GM19239 (cell line): ENCODE data around the gene CARS2.
"Not testable (repeated sequence)": the region's sequence is repeated elsewhere in the genome, so short reads cannot be mapped to it uniquely, and the experiment has no call there.

Experiments
- DNase-seq: peaks from one replicate; pipeline ENCODE4 v3.0.0; 2011; ENCODE audit warnings: low spot score; ENCODE audit not compliant: insufficient read length
- FAIRE-seq: peaks from 2 replicates; lab custom pipeline; 2011; peaks lifted over from hg19 to GRCh38; lab: Jason Lieb, UNC

CARS2 gene

DNA sequence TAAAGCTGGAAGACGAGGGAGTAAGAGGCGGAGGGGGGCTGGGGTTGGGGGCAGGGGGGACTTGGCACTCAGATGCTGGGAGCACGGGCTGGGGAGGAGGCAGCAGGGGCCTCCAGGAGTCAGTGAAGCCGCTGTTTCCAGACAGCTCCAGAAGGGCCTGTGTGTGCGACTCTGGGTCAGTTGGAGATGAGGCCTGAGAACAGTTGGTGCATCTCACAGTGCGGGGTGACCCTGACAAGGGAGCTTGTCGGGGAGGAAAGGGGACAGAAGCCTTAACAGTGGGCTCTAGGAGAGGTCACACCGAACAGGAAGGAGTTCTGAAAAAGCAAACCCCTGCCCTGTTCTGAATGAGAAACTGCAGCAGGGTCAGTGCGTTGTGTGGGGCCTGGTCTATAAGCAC, 79.4 kb downstream of the CARS2 start:
- DNase-seq (no peak), FAIRE-seq (no peak)

DNA sequence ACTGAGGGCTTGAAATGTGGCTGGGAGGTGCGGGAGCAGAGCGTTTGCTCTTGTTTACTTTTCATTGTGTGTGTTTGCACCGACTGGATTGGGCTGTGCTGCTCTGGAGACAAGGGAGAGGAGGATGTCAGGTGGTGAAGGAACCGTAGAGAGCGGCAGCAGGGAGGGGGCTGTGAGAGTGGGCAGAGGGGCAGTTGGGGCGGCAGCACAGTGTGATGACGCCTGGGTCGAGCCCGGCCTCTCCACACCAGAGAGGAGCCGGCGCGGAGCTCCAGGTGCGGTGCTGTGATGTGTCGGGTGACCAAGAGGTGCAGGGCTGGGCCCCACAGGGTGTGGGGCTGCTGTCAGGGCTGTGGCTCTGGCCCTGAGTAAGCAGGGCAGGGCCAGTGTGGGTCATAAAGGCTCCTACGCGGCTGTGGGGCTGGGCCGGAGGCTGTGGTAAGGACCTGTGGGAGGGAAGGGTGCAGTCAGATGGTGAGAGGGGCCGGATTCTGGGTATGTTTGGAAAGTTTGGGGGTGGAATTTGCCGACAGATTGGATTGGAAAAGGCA, 80.1 kb downstream of the CARS2 start:
- DNase-seq = no peak
- no peak for FAIRE-seq

DNA sequence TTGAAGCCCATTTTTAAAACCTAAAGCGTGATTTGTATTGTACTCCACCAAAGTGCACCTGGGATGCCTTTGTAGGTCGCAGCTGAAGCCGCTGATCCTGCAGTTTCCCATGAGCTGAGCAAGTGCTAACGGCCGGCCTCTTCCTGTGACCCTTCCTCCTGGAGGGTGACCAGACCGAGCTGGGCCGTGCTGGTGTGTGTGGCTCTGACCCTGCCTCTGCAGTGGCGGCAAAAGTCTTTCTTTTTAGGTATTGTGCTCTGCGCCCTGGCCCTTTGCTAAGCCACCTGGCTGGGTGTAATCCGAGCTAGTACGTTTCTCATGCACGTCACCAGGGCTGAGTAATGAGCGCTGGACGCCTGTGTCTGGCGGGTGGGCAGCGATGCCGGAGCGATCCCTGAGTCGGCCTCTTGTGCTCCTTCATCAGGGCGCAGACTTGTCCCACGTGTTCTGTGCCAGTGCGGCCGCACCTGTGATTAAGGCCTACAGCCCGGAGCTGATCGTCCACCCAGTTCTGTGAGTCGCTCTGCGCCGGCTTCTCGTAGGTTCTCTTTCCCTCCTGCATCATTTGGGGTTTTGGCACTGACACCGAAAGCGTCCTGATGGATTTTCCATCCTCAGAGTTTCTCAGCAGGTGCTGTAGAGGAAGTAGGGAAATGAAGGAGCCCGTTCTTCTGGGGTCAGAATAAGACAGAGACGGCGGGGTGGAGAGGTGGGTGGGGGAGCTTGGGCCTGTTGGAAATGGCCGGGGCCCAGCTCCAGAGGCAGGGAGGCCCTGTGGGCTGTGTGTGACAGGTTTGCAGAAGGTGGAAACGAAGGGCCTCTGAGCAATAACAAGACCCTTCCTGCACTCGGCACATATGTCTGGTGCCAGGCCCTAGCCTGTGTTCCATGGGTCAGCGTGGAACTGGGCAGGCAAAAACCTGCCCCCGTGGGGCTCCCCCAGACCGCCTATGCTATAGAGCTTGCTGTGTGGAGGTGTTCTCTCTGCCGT, 80.9 kb downstream of the CARS2 start:
- FAIRE-seq = no peak
- DNase-seq = no peak

DNA sequence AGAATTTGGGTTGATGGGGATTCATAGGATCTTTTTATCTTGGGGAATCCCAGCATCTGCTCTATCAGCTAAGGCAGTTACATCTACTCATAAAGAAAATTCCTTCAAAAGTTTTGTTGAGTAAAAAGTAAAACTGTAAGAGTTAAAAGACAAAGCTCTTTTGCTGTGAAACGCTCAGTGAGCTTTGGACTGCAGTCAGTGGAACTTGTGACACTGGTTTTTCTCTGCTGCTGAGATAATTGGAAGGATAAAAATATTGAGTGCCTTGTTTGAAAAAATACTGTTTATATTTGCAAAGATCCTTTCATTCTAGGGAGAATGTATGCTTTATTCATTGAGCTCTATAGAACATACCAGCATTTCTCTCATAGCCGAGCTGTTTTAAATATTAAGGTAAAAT, 85.3 kb downstream of the CARS2 start:
- DNase-seq (no peak), FAIRE-seq (no peak)

DNA sequence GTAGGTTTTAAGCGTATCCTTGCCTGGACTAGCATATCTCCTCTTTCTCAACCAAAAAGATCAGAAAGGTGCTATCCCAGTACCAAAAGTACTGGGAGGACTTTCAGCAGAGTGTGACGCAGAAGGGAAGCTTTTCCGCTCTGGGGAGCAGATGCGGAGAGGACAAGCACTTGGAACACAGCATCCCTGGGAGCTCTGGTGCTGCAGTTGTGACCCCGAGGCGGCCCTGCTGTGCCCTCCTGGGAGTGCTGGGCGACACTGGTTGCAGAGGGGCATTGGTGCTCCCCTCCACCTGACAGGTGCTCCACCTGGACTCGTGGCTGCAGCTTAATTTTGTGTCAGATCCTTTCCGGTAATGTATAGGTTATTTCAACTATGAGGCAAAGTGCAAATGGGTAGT, 87.1 kb downstream of the CARS2 start:
- FAIRE-seq = no peak
- DNase-seq = no peak

DNA sequence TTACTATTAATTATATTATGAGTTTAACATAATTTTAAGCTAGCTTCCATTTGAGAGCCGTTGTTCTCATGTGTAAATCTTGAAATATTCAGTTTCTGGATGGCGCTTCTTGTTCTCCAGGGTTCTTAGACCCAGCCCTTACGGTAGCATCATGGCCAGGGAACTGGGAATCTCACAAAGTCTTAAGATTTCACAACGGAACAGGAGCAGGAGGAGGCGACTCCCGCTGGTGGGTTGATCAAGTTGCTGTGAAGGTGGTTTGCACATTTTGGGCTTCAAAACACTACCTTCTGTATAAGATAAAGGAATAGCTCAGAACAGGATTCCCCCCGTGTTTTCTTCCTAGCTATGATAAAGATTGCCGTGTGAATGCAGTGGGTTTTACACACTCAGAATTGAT, 87.7 kb downstream of the CARS2 start:
- no peak for FAIRE-seq
- DNase-seq = no peak

DNA sequence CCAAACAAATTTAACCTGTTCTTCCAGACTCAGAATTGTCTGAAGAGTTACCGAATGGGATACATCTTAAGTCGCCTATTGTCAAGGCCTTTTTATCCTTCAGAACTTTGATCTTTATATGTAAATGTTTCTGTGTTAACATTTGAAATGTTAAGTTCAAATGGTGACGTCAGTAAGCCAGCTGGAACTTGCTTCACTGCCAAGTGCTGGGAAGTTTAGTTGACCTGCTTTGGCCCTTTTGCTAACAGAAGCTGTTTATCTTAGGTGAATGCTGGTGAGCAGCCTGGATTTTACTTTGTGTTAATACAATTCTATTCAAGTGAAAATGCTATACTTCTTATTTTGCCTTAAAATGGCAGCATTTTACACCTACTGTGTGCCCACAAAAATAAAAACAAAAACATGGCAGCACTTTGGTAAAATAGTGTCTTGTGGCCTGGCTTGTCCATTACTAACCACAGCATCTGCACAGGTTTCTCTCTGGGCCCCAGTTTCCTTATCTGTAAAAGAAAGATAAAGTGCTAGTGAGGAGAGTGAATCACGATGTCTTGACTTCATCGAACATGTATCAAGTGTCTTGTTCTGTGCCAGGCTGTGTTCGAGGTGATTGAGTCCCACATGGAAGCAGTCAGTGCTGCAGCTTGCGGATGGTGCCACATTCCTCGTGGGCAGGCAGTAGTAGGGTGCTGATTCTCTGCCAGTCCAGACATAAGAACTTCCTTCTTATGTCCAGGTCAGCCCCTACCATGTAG, 88.4 kb downstream of the CARS2 start:
- FAIRE-seq = peak; percentile 23
- DNase-seq = no peak

DNA sequence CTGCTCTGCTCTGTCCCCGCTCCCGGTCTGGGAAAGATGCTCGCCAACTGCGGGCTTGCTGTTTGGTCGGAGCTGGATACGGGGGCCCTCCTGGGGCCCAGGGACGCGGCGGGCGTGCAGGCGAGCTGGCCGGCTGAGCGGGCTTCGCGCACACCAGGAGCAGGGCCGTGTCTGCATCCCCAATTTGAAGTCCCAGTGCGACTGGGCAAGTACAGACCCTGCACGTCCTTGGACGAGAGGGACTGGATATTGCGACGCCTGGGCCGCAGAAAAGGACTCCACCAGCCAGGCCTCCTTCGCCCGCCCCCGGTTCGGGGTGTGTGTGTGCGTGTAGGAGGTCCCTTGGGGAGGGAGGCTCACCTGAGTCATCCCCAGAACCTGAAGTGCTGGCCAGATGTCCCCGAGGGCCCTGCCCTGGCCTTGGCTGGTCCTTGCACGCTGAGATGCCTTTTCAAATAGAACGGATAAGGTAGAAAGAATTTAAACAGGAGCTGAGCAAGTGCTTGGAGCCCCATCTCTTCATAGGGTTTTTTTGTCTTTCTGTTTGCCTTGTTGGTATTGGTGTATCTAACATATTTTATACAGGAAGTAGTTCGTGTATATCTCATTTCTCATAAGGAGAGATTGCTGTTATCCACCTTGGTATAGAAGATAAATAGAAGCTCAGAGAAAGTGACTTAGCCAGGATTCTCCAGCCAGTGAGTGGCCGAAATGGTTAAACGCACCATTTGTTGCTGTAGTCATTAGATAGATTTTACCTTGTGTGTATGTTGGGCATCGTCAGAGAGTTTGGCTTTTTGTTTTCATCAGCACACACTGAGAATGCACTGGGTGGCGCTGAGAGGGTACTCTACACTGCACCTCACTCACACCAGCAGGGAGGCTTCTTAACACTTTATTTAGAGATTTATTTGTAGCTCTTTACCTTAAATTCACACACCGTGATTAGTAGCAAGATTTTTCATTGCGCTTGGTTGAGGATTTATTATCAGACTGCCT, 89.5 kb downstream of the CARS2 start:
- DNase-seq (no peak), FAIRE-seq (peak; percentile 84)

DNA sequence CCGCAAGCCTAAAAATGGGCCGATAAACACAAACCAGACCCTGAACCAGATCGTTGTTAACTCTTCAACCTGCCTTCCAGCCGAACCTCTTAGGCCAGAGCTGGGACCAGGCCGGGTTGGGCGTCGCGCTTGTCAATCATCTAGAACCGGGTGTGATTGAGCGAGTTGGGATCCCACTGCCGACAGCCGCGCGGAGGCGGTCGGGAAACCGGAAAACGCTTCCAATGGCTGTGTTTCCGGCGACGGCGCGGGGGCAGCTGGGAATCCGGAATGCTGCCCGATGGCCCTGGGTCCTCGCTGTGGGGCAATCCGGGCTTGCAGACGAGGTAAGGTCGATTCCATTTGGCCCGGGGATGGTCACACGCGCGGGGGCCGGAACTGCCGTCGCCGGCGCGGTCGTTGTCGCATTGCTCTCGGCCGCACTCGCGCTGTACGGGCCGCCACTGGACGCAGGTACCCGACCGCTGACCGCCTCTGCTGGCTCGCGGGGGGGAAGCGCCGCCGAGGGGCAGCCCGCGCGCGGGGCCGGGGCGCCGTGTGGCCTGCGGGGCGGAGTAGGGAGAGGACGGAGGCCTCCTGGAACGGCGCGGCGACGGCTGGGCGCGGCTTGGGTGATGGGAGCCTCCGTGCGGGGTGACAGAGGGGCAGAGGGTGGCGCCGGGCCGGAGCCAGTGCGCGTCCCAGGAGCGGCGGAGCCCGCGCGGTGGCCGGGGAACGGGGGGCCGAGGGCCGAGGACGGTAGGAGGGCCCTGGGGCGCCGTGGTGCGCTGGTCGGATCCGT, 90.4 kb downstream of the CARS2 start, which contains the start of gene NAXD:
TSS of gene NAXD (plus strand) at position 224 of the 781 bp plus-strand sequence. CDS start at position 281, 57 bp downstream.
- FAIRE-seq = peak; percentile 86

DNA sequence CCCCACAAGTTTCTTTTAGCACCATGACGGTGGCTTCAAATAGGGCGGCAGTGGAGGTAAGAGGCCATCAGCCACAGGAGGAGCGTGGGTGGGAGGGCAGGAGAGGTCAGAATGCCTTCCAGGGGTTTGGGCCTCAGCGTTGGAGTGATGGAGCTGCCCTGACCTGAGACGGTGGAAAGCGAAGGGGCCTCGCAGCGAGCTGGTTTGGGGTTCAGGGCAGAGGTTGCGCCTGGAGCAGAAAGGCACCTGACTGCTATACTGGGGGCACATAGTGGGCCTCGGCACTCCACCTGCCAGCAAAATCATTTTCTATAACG, 91.0 kb downstream of the CARS2 start:
- no peak for DNase-seq
- FAIRE-seq = peak; percentile 35

More for the DNA sequence above, 90.4 kb downstream of the CARS2 start, which contains the start of gene NAXD:
- DNase-seq = peak; percentile 97

DNA sequence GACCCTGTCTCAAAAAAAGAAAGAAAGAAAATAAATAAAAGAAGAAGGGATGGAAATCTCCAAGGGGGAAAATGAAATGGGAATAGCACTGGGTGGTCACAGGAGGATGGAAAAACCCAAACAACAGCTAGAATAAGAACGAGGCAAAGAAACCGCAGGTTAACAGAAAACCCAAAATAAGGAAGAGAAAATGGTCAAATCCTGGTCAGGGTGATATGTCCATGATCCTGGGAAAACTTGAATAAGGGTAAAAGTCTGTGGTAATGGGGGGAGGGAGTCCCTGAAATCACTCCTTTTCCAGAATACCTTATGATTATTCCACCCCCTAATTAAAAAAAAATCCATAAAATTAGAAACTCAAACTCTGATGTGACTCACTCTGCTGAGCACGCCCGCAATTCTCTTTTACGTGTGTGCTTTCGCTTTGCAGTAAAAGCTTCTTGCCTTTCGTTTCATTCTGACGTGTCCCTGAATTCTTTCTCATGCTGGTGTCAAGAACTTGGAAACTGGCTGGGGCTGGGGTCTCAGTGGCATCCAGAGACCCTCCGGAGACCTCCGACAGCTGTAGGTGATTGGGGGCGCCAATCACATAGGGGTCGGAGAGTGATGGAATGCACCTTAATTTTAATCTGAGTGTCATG, 94.8 kb downstream of the CARS2 start:
- FAIRE-seq = peak; percentile 94
- peak; percentile 56 for DNase-seq

DNA sequence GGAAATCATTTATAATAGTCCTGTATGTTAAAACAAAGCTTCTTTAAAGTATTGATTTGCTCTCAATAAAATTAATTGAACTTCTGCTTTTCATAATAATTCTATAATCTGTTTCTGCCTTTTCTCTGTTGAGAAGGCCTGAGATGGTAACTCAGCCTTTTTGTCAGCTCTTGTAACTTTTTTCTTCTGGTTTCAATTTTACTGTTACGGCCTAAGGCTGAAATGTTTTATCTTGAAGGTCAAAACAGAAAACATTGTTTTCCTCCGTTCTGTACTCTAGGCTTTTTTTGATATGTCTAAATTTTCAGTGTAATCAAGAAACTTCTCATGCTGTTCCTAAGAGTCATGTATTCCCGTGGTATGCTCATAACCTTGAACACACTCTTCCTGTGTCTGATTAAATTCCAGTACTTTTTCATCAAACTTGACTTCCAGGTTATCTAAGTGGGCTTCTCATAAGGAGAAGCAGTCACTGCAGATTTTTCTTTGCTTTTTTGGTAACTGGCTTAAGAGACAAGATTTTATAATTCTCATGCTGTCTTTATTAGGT, 98.2 kb downstream of the CARS2 start:
- peak; percentile 66 for FAIRE-seq
- no peak for DNase-seq

DNA sequence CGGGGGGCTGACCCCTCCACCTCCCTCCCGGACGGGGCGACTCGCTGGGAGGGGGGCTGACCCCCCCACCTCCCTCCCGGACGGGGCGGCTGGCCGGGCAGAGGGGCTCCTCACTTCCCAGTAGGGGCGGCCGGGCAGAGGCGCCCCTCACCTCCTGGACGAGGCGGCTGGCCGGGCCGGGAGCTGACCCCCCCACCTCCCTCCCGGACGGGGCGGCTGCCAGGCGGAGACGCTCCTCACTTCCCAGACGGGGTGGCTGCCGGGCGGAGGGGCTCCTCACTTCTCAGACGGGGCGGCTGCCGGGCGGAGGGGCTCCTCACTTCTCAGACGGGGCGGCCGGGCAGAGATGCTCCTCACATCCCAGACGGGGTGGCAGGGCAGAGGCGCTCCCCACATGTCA, 99.6 kb downstream of the CARS2 start:
- not testable (repeated sequence) for FAIRE-seq, DNase-seq

DNA sequence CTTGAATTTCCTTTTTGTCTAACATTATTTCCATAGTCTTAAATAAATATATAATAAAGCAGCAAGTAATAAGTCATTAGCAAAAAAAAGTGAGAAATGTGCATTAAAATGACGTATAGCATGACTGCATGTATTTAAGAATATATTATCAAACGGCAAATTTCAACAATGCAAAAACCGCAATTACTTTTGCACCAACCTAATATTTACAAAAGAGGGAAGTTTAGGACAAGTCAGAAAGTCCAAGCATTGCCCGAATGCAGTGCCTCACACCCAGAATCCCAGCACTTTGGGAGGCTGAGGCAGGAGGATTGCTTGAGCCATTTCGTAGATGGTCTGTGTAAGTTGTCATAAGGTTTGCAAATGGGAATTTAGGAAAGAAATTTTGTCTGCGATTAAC, 100.8 kb downstream of the CARS2 start:
- no peak for FAIRE-seq

DNA sequence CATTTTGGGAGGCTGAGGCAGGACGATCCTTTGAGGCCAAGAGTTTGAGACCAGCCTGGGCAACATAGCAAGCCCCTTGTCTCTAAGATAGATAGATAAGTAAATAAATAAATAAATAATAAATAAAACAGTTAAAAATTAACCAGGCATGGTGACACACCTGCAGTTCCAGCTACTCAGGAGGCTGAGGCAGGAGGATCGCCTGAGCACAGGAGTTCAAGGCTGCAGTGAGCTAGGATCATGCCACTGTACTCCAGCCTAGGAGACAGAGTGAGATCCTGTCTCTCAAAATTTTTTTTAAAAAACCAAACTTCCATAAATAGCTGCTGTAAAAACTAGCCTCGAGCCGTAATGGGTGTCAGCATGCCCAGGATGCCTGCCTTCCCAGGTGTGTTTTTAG, 104.9 kb downstream of the CARS2 start:
- FAIRE-seq = no peak
- DNase-seq = no peak

More for the DNA sequence above, 100.8 kb downstream of the CARS2 start:
- DNase-seq = no peak

DNA sequence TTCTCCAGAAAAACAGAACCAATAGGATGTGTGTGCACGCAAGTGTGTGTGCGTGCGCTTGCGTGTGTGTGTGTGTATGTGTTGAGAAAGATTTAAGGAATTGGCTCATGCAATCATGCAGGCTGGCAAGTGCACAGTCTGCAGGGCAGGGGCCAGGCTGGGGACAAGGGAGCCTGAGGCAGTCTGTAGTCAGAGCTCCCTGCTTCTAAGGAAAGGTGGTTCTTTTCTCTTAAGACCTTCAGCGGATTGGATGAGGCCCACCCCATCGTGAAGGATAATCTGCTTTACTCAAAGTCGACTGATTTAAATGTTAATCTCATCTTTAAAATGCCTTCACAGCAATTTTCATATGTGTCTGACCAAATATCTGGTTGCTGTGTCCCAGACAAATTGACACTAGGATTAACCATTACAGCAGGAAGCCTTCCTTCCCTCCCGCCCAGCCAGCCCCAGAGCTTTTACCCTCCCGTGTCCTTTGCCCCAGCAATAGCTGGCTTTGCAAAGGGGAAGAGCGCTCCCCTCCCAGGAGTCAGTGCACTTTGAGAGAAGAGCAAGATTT, 105.6 kb downstream of the CARS2 start:
- no peak for DNase-seq
- no peak for FAIRE-seq

DNA sequence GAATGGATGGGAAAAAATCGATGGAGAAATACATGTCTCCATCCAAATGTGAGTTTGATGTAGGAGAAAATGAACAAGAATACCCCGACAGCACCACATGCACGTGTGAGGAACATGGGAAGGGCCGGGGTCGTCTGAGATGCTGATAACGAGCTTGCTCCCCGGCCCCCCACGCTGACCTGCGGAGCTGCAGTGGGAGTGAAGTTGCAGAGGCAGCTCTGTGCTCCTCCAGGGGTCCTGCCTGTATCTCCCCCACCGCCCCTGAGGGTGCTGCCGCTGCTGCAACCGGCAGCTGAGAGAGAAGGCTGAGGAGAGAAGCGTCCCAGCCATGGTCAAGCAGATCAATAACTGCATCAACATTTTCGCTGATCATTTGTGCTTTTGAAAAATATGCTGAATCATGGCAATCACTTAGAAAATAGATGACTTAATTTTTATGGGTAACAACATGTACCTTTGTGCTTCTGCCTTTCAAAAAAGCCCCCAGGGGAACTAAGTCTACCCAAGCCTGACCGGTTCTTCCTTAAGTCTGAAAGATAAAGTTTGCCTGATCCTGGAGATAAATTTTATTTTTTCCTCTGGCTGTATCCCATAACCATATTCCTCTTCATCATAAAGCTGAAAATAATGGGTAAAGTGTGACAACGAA, 108.8 kb downstream of the CARS2 start:
- DNase-seq = no peak
- FAIRE-seq = no peak
